Kidney (tissue), 14 donors: ENCODE data around the gene GRIN3A. TPM values are rescaled to one million over a fixed set of nuclear protein-coding genes. Genes with fewer than 3 reads are reported as not detected.

ENCODE experiments used
- DNase-seq, 5 donors: peaks; one replicate each; pipeline ENCODE4 v3.0.0-alpha.2; 2013 to 2020
- FAIRE-seq: peaks from 2 replicates; lab custom pipeline; 2012; peaks lifted over from hg19 to GRCh38; lab: Jason Lieb, UNC
- H3K27ac ChIP-seq, 2 donors: one replicate each; pipeline ENCODE4 v1.7.0; 2013; ENCODE audit warnings: low read depth in 2 of 2, low read length in 2 of 2, inconsistent platforms in 1 of 2
- H3K27me3 ChIP-seq: one replicate; pipeline ENCODE4 v1.7.1; 2013; ENCODE audit warnings: low read length, inconsistent platforms; ENCODE audit not compliant: control insufficient read depth, insufficient read depth
- H3K36me3 ChIP-seq, 3 donors: one replicate each; pipeline versions ENCODE4 v1.7.0 to v1.7.1; 2013; ENCODE audit warnings: low read length in 3 of 3, control low read depth in 1 of 3, inconsistent platforms in 1 of 3; ENCODE audit not compliant: insufficient read depth in 3 of 3, control insufficient read depth in 2 of 3
- H3K4me1 ChIP-seq, 3 donors: one replicate each; pipeline versions ENCODE4 v1.7.0 to v1.7.1; 2013; ENCODE audit warnings: low read length in 3 of 3, inconsistent platforms in 1 of 3, low read depth in 1 of 3; ENCODE audit not compliant: control insufficient read depth in 2 of 3, insufficient read depth in 2 of 3
- H3K4me3 ChIP-seq, 3 donors: one replicate each; pipeline versions ENCODE4 v1.7.0 to v1.8.1; 2013; ENCODE audit warnings: low read length in 3 of 3, control low read depth in 1 of 3, inconsistent platforms in 1 of 3
- H3K9ac ChIP-seq, 3 donors: one replicate each; pipeline versions ENCODE4 v1.7.0 to v1.7.1; 2013; ENCODE audit warnings: low read length in 3 of 3, control low read depth in 1 of 3, inconsistent platforms in 1 of 3
- H3K9me3 ChIP-seq, 3 donors: one replicate each; pipeline versions ENCODE4 v1.7.0 to v1.7.1; 2013; ENCODE audit warnings: low read length in 3 of 3, control low read depth in 1 of 3, inconsistent platforms in 1 of 3; ENCODE audit not compliant: control insufficient read depth in 2 of 3, insufficient read depth in 1 of 3
- intact Hi-C: fragments of 100-400 bp; cut with DNase I; formaldehyde crosslinking; loops from one replicate; pipeline ENCODE4 v1.11.1; 2022
- polyA plus RNA-seq: library from polyadenylated mRNA; stranded (reverse); fragments of 350-450 nt; fragmentation: Illumina TruSeq; extraction: RNeasy Lipid Tissue Mini Kit (QIAGEN cat#74804); gene quantifications from one replicate; pipeline ENCODE4 v1.2.3, GENCODE V29; 2014; ENCODE audit warnings: low read depth, low replicate concordance; ENCODE audit not compliant: insufficient read depth
- total RNA-seq: library from RNA; stranded (reverse); fragmentation: NEBNext Ultra II Directional; extraction: Animal tissue kit (Norgen Biotek cat#: 25700); gene quantifications from one replicate; pipeline ENCODE4 v1.2.1, GENCODE V29; 2021
- TF ChIP-seq, protein P1 (sequence below): IDR thresholded peaks from 3 replicates; pipeline ENCODE4 v1.5.1; 2012; ENCODE audit warnings: mild to moderate bottlenecking, moderate library complexity, borderline replicate concordance; ENCODE audit not compliant: insufficient read depth; ENCODE audit errors: extremely low read depth
- donor health status: control.
- donor health status: control.
- donor health status: control.
- donor health status: control.
- donor health status: control.
- donor health status: DM: yes; HTN: yes; CAD: no.
- donor health status: Normal renal cell carcinoma (clear cell type).

GRIN3A gene
- total and polyA plus RNA-seq, 2 donors from 2014 or later = 0.03 to 0.06 TPM

DNA sequence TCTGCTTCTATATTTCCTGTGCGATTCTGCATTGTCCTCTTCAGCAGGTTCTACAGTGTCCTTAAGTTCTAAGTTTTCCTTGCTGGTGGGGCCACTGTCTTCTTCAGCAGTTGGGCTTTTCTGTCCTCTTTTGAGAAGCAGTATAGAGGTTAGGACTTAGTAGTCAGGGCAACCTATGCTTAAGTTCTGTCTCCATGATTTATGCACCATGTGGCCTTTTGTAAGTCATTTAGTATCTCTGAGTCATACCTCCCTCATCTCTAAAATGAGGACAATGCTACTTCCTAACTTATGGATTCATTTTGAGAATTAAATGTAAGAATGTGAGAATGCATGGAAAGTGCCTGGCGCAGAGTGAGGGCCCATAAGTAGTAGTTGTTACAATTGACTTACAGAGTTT is 46.8 kb downstream of the GRIN3A start:
- DNase-seq (no peak), FAIRE-seq (no peak)
- no peak overlapping the region for H3K27ac ChIP-seq
- no peaks in the 10 kb centered on the region for H3K36me3 ChIP-seq
- H3K9me3 ChIP-seq = no peaks in the 10 kb centered on the region
- H3K9ac ChIP-seq = no peak overlapping the region
- TF ChIP-seq, protein P1, sequence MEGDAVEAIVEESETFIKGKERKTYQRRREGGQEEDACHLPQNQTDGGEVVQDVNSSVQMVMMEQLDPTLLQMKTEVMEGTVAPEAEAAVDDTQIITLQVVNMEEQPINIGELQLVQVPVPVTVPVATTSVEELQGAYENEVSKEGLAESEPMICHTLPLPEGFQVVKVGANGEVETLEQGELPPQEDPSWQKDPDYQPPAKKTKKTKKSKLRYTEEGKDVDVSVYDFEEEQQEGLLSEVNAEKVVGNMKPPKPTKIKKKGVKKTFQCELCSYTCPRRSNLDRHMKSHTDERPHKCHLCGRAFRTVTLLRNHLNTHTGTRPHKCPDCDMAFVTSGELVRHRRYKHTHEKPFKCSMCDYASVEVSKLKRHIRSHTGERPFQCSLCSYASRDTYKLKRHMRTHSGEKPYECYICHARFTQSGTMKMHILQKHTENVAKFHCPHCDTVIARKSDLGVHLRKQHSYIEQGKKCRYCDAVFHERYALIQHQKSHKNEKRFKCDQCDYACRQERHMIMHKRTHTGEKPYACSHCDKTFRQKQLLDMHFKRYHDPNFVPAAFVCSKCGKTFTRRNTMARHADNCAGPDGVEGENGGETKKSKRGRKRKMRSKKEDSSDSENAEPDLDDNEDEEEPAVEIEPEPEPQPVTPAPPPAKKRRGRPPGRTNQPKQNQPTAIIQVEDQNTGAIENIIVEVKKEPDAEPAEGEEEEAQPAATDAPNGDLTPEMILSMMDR = no peak
- intact Hi-C loops = no loop called here
- H3K4me1 ChIP-seq = no peaks in the 10 kb centered on the region
- no peak overlapping the region for H3K4me3 ChIP-seq
- H3K27me3 ChIP-seq = no peaks in the 10 kb centered on the region

DNA sequence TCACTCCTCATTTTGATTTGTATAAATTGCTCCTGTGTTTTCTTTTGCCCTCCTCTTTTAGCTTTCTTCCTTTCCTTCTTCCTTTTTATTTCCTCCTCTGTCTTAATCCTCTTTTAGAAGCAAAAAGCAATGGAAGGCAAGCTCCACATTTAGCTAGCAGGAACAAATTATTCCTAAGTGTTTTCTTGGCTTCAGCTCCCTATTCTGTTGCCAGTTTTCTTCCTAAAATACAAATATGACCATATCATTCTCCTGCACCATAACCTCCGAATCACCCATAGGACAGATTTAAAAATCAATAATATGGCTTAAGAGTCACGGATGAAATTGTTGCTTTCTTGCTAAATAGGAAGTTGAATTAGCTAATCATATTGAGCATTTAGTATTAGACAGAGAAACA is 49.4 kb downstream of the GRIN3A start:
- Histone ChIP-seq H3K9ac (no peak overlapping the region), H3K27me3 (no peaks in the 10 kb centered on the region), H3K36me3 (no peaks in the 10 kb centered on the region), H3K4me1 (no peaks in the 10 kb centered on the region), H3K9me3 (no peaks in the 10 kb centered on the region), H3K27ac (no peak overlapping the region), H3K4me3 (no peak overlapping the region)
- TF ChIP-seq, protein P1 = no peak
- no peak for FAIRE-seq
- intact Hi-C loops = no loop called here
- no peak for DNase-seq

DNA sequence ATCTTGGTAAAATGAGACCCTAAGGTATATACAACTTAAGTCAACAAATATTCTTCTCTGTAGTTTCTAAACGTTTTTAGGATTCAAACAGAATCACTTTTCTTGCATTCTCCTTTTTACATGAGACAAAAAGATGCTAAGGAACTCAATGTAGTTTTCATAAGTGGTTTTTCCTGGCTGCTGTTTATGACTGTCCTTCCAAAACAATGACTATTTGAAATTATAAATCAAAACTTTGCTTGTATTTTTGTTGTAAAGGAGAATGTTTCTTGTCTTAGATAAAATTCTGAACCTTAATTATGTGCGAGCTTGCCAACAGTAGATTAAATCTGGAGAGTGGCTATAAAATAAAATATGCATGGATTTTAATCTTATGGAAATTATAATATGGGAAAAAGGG is 53.8 kb downstream of the GRIN3A start:
- intact Hi-C loops = no loop called here
- no peak overlapping the region for H3K9ac ChIP-seq
- TF ChIP-seq, protein P1 = no peak
- H3K9me3 ChIP-seq = no peaks in the 10 kb centered on the region
- H3K27me3 ChIP-seq = no peaks in the 10 kb centered on the region
- no peak overlapping the region for H3K4me3 ChIP-seq
- DNase-seq (no peak), FAIRE-seq (no peak)
- no peaks in the 10 kb centered on the region for H3K4me1 ChIP-seq
- H3K27ac ChIP-seq = no peak overlapping the region
- no peaks in the 10 kb centered on the region for H3K36me3 ChIP-seq

DNA sequence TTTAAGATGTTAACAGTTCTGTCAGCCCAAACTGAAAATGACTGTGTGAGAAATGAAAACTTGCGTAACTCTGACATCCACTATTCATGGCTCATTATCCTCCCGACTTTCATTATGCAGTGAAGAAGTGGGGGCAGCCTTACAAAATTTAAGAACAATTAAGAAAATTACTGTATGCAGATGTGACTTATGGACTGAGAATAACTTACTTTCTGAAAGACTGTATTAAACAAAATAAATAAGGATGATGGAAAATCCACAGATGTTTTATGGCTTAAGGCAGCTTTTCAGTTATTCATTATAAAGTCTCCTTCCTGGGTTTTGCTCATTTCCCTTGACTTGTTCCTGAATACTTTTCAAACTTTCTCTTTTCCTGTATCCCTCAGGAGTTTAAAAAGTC is 55.2 kb downstream of the GRIN3A start:
- FAIRE-seq (no peak), DNase-seq (no peak)
- Histone ChIP-seq H3K27ac (no peak overlapping the region), H3K4me1 (no peaks in the 10 kb centered on the region), H3K4me3 (no peak overlapping the region), H3K27me3 (no peaks in the 10 kb centered on the region), H3K9me3 (no peaks in the 10 kb centered on the region), H3K9ac (no peak overlapping the region), H3K36me3 (no peaks in the 10 kb centered on the region)
- TF ChIP-seq, protein P1 = no peak
- intact Hi-C loops = no loop called here
